HG02884 (cell line): ENCODE data around the gene RNU7-1.

Experiments used
- ATAC-seq: cut with Tn5 transposase; IDR thresholded peaks from one replicate; pipeline ENCODE4 v1.9.1; 2021; ENCODE audit warnings: mild to moderate bottlenecking, moderate library complexity; ENCODE audit not compliant: unreplicated experiment

Gene RNU7-1

GRCh38 chr12:6963016-6963731 lies 19.6 kb downstream of the RNU7-1 start:
- ATAC-seq: no peak

GRCh38 chr12:6963791-6964413 lies 20.3 kb downstream of the RNU7-1 start:
- ATAC-seq: no peak

- no peak for ATAC-seq
Observed at GRCh38 chr12:6964605-6965025, 21.0 kb downstream of the RNU7-1 start.

- ATAC-seq: no peak
Observed at GRCh38 chr12:6965026-6965661, 21.5 kb downstream of the RNU7-1 start.

- no peak for ATAC-seq
Observed at GRCh38 chr12:6965714-6966113, 22.1 kb downstream of the RNU7-1 start.

GRCh38 chr12:6966351-6966750 lies 22.7 kb downstream of the RNU7-1 start:
- no peak for ATAC-seq

GRCh38 chr12:6967651-6968100 lies 24.1 kb downstream of the RNU7-1 start:
- no peak for ATAC-seq

- ATAC-seq: no peak
Observed at GRCh38 chr12:6968426-6968825, 24.8 kb downstream of the RNU7-1 start.

- peak; percentile 18 for ATAC-seq
Observed at GRCh38 chr12:6970096-6970527, 26.5 kb downstream of the RNU7-1 start.

- ATAC-seq: no peak
Observed at GRCh38 chr12:6974180-6974579, 30.6 kb downstream of the RNU7-1 start.

GRCh38 chr12:6975297-6976032 lies 31.8 kb downstream of the RNU7-1 start:
- no peak for ATAC-seq

- ATAC-seq: no peak
Observed at GRCh38 chr12:6977653-6978052, 34.0 kb downstream of the RNU7-1 start.

GRCh38 chr12:6978188-6978587 lies 34.6 kb downstream of the RNU7-1 start:
- ATAC-seq: no peak

- ATAC-seq: no peak
Observed at GRCh38 chr12:6978611-6979011, 35.0 kb downstream of the RNU7-1 start.

GRCh38 chr12:6979021-6979420 lies 35.4 kb downstream of the RNU7-1 start:
- no peak for ATAC-seq

GRCh38 chr12:6979453-6979852 lies 35.8 kb downstream of the RNU7-1 start:
- no peak for ATAC-seq

- no peak for ATAC-seq
Observed at GRCh38 chr12:6980075-6980474, 36.5 kb downstream of the RNU7-1 start.

GRCh38 chr12:6980740-6981139 lies 37.1 kb downstream of the RNU7-1 start:
- no peak for ATAC-seq

- ATAC-seq: no peak
Observed at GRCh38 chr12:6981152-6982052, 37.8 kb downstream of the RNU7-1 start.

GRCh38 chr12:6982532-6982931 lies 38.9 kb downstream of the RNU7-1 start:
- no peak for ATAC-seq
